ENCODE measurements around the gene ACTL10. TPM values are rescaled to one million over a fixed set of nuclear protein-coding genes. Genes with fewer than 3 reads are reported as not detected.

ACTL10 gene
- total RNA-seq, 2 experiments from 2014 or later, result 0.91 to 1.7 TPM

- H3K36me3 Mint-ChIP-seq (ENCODE audit: low read depth), result peaks cover 2% of the 10 kb centered on the region
- CTCF ChIA-PET, result interaction anchor here (0.6 to 0.9 kb wide), 2 partner anchors 61 to 141 kb away, joined by 3 to 4 read pairs; no protein-coding TSS in a partner anchor
- POLR2A ChIA-PET, result interaction anchor here (0.7 kb wide), 1 partner anchor 681 kb away, joined by 3 read pairs; no protein-coding TSS in a partner anchor
Measured at GRCh38 chr20:33650753-33651561, 15.8 kb upstream of the ACTL10 start.

GRCh38 chr20:33651562-33652048, 15.1 kb upstream of the ACTL10 start:
- intact Hi-C loops (cut with DNase I, micrococcal nuclease), result loop anchor here (1.0 to 5.0 kb wide), 6 partner anchors 16 to 194 kb away; partner anchors contain the start of gene E2F1 (in 1 of the 2)
- Mint-ChIP-seq H3K27ac (peak overlapping the region; percentile 65), H3K27me3 (no peaks in the 10 kb centered on the region), H3K4me3 (no peak overlapping the region), H3K36me3 (ENCODE audit: low read depth) (no peaks in the 10 kb centered on the region), H3K9me3 (ENCODE audit: low read depth) (no peaks in the 10 kb centered on the region), H3K4me1 (peaks cover 50% of the 10 kb centered on the region)
- CTCF ChIA-PET, result interaction anchor here (0.9 kb wide), 1 partner anchor 62 kb away, joined by 4 read pairs; no protein-coding TSS in a partner anchor
- ATAC-seq (no peak), DNase-seq (no peak)
- POLR2A ChIA-PET, result interaction anchor here (0.7 kb wide), 1 partner anchor 681 kb away, joined by 3 read pairs; no protein-coding TSS in a partner anchor

More at GRCh38 chr20:33650753-33651561, 15.8 kb upstream of the ACTL10 start:
- no peaks in the 10 kb centered on the region for H3K27me3 Mint-ChIP-seq
- H3K27ac Mint-ChIP-seq, result peak overlapping the region; percentile 59
- intact Hi-C loops (cut with DNase I, micrococcal nuclease), result loop anchor here in 1 of 2 experiments (5.0 kb wide), 2 partner anchors 44 to 194 kb away; no protein-coding TSS in a partner anchor
- H3K9me3 Mint-ChIP-seq (ENCODE audit: low read depth), result no peaks in the 10 kb centered on the region
- DNase-seq (no peak), ATAC-seq (no peak)
- H3K4me3 Mint-ChIP-seq, result no peak overlapping the region
- H3K4me1 Mint-ChIP-seq, result peaks cover 50% of the 10 kb centered on the region

- peaks cover 41% of the 10 kb centered on the region for H3K4me1 Mint-ChIP-seq
- ATAC-seq (peak; percentile 34), DNase-seq (peak; percentile 61)
- no peaks in the 10 kb centered on the region for H3K36me3 Mint-ChIP-seq (ENCODE audit: low read depth)
- intact Hi-C loops (cut with DNase I, micrococcal nuclease), result loop anchor here (1.0 to 5.0 kb wide), 3 partner anchors 46 to 196 kb away; no protein-coding TSS in a partner anchor
- ChIA-PET POLR2A (no interaction called here), CTCF (interaction anchor here (0.7 to 2.8 kb wide), 7 partner anchors 9 to 1559 kb away, joined by 3 to 10 read pairs (median 3); partner anchors contain the start of gene C20orf144)
- H3K4me3 Mint-ChIP-seq, result no peak overlapping the region
- no peaks in the 10 kb centered on the region for H3K9me3 Mint-ChIP-seq (ENCODE audit: low read depth)
- peak overlapping the region; percentile 78 for H3K27ac Mint-ChIP-seq
- no peaks in the 10 kb centered on the region for H3K27me3 Mint-ChIP-seq
Measured at GRCh38 chr20:33653218-33653899, 13.4 kb upstream of the ACTL10 start.

GRCh38 chr20:33653900-33654596, 12.7 kb upstream of the ACTL10 start:
- POLR2A ChIA-PET, result interaction anchor here (0.5 kb wide), 1 partner anchor 14 kb away, joined by 5 read pairs; no protein-coding TSS in a partner anchor
- DNase-seq (no peak), ATAC-seq (no peak)
- no peaks in the 10 kb centered on the region for H3K9me3 Mint-ChIP-seq (ENCODE audit: low read depth)
- H3K27me3 Mint-ChIP-seq, result no peaks in the 10 kb centered on the region
- H3K36me3 Mint-ChIP-seq (ENCODE audit: low read depth), result no peaks in the 10 kb centered on the region
- H3K4me3 Mint-ChIP-seq, result no peak overlapping the region
- intact Hi-C loops (cut with DNase I, micrococcal nuclease), result loop anchor here (1.0 to 5.0 kb wide), 3 partner anchors 47 to 197 kb away; no protein-coding TSS in a partner anchor
- H3K27ac Mint-ChIP-seq, result no peak overlapping the region
- CTCF ChIA-PET, result interaction anchor here (0.7 to 2.8 kb wide), 6 partner anchors 8 to 1560 kb away, joined by 3 to 10 read pairs (median 3); partner anchors contain the start of gene C20orf144
- peaks cover 37% of the 10 kb centered on the region for H3K4me1 Mint-ChIP-seq

- Mint-ChIP-seq H3K36me3 (ENCODE audit: low read depth) (no peaks in the 10 kb centered on the region), H3K9me3 (ENCODE audit: low read depth) (no peaks in the 10 kb centered on the region), H3K4me3 (no peak overlapping the region), H3K4me1 (peaks cover 31% of the 10 kb centered on the region), H3K27ac (no peak overlapping the region), H3K27me3 (no peaks in the 10 kb centered on the region)
- DNase-seq (no peak), ATAC-seq (no peak)
- ChIA-PET CTCF (interaction anchor here (2.7 to 2.8 kb wide), 2 partner anchors 10 to 14 kb away, joined by 10 read pairs; no protein-coding TSS in a partner anchor), POLR2A (interaction anchor here (0.5 kb wide), 1 partner anchor 13 kb away, joined by 5 read pairs; no protein-coding TSS in a partner anchor)
- intact Hi-C loops (cut with DNase I, micrococcal nuclease), result loop anchor here in 1 of 2 experiments (5.0 kb wide), 2 partner anchors 47 to 197 kb away; no protein-coding TSS in a partner anchor
Measured at GRCh38 chr20:33654680-33655161, 12.0 kb upstream of the ACTL10 start.

- ATAC-seq, result no peak
- no peaks in the 10 kb centered on the region for H3K27me3 Mint-ChIP-seq
Measured at GRCh38 chr20:33655164-33655563, 11.6 kb upstream of the ACTL10 start.

GRCh38 chr20:33656010-33656782, 10.5 kb upstream of the ACTL10 start:
- ATAC-seq, result no peak
- Mint-ChIP-seq H3K27me3 (no peaks in the 10 kb centered on the region), H3K36me3 (ENCODE audit: low read depth) (no peaks in the 10 kb centered on the region), H3K4me1 (peaks cover 28% of the 10 kb centered on the region), H3K27ac (no peak overlapping the region), H3K4me3 (no peak overlapping the region), H3K9me3 (ENCODE audit: low read depth) (no peaks in the 10 kb centered on the region)
- ChIA-PET CTCF (interaction anchor here (0.6 kb wide), 1 partner anchor 34 kb away, joined by 3 read pairs; no protein-coding TSS in a partner anchor), POLR2A (no interaction called here)
- DNase-seq, result no peak
- intact Hi-C loops (cut with DNase I, micrococcal nuclease), result no loop called here

More at GRCh38 chr20:33655164-33655563, 11.6 kb upstream of the ACTL10 start:
- Mint-ChIP-seq H3K36me3 (ENCODE audit: low read depth) (no peaks in the 10 kb centered on the region), H3K9me3 (ENCODE audit: low read depth) (no peaks in the 10 kb centered on the region), H3K4me3 (no peak overlapping the region), H3K27ac (no peak overlapping the region), H3K4me1 (peaks cover 28% of the 10 kb centered on the region)
- no peak for DNase-seq
- POLR2A ChIA-PET, result no interaction called here
- CTCF ChIA-PET, result interaction anchor here (2.7 to 2.8 kb wide), 2 partner anchors 9 to 13 kb away, joined by 10 read pairs; no protein-coding TSS in a partner anchor
- intact Hi-C loops (cut with DNase I, micrococcal nuclease), result no loop called here

GRCh38 chr20:33656783-33657703, 9.7 kb upstream of the ACTL10 start:
- intact Hi-C loops (cut with DNase I, micrococcal nuclease), result no loop called here
- Mint-ChIP-seq H3K27me3 (no peaks in the 10 kb centered on the region), H3K27ac (no peak overlapping the region), H3K9me3 (ENCODE audit: low read depth) (no peaks in the 10 kb centered on the region), H3K4me3 (no peak overlapping the region), H3K36me3 (ENCODE audit: low read depth) (no peaks in the 10 kb centered on the region), H3K4me1 (peaks cover 19% of the 10 kb centered on the region)
- DNase-seq (no peak), ATAC-seq (no peak)
- ChIA-PET CTCF (no interaction called here), POLR2A (no interaction called here)

GRCh38 chr20:33657704-33658095, 9.0 kb upstream of the ACTL10 start:
- Mint-ChIP-seq H3K27me3 (no peaks in the 10 kb centered on the region), H3K4me3 (no peak overlapping the region), H3K27ac (no peak overlapping the region), H3K4me1 (peaks cover 14% of the 10 kb centered on the region), H3K9me3 (ENCODE audit: low read depth) (no peaks in the 10 kb centered on the region), H3K36me3 (ENCODE audit: low read depth) (no peaks in the 10 kb centered on the region)
- no peak for DNase-seq
- CTCF ChIA-PET, result no interaction called here
- ATAC-seq, result no peak
- POLR2A ChIA-PET, result no interaction called here
- intact Hi-C loops (cut with DNase I, micrococcal nuclease), result no loop called here
